ENCODE results near the gene OSBPL5. TPM values are rescaled to one million over a fixed set of nuclear protein-coding genes. Genes with fewer than 3 reads are reported as not detected.

OSBPL5 gene
- total RNA-seq, 1 donor from 2014 or later, result 31.4 TPM

DNA sequence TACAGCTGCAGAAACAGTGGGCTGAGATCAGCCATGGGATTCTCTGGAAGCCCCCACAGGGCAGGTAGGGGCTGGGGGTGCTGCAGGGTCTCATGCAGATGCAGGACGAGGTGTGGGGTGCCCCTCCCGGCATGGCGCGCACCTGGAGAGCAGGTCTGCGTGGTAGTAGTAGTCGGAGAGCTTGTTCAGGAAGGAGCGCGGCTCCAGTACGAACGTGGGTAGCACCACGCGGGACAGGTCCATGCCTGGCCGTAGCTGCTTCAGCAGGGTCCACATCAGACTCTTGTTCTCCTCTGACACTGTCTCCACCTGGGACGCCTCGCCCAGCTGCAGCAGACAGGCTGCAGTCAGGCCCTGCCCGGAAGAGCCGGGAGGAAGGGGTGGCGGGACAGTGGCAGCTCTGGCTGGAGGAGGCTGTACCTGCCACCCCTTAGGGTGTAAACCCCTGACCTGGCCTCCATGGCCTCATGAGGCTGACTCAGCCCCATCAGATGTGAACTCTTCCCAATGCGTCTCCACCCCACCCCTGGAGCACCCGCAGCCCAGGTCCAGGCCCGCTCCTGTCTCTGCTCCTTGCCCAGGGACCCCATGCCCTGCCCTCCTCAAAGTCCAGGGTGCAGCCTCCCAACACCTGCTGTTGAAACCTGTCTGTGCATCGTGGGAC, 60.9 kb downstream of the OSBPL5 start:
- Mint-ChIP-seq H3K9me3 (no peaks in the 10 kb centered on the region), H3K27me3 (ENCODE audit: low read depth) (no peaks in the 10 kb centered on the region)

DNA sequence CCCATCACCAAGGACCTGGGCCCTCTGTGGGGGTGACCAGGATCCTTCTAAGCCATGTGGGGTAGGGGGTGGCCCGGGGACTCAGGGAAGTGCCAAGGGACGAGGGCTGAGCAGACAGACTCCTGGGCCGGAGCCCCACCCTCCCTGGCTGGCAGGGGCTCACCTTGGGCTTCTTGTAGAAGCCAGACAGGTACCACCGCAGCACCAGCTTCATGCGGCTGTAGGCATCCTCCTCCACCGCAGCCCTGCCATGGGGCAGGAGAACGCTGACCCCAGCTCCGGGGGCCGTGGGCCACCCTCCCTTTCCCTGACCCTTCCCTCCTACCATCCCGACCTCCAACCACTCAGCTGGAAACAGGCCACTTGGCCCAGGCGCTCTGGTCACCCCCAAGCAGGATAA, 62.0 kb downstream of the OSBPL5 start:
- TF ChIP-seq, protein P1, sequence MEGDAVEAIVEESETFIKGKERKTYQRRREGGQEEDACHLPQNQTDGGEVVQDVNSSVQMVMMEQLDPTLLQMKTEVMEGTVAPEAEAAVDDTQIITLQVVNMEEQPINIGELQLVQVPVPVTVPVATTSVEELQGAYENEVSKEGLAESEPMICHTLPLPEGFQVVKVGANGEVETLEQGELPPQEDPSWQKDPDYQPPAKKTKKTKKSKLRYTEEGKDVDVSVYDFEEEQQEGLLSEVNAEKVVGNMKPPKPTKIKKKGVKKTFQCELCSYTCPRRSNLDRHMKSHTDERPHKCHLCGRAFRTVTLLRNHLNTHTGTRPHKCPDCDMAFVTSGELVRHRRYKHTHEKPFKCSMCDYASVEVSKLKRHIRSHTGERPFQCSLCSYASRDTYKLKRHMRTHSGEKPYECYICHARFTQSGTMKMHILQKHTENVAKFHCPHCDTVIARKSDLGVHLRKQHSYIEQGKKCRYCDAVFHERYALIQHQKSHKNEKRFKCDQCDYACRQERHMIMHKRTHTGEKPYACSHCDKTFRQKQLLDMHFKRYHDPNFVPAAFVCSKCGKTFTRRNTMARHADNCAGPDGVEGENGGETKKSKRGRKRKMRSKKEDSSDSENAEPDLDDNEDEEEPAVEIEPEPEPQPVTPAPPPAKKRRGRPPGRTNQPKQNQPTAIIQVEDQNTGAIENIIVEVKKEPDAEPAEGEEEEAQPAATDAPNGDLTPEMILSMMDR (conservative IDR thresholded peaks at IDR 0.05), result no peak
- no peaks in the 10 kb centered on the region for H3K9me3 Mint-ChIP-seq

More for the DNA sequence above, 60.9 kb downstream of the OSBPL5 start:
- Mint-ChIP-seq H3K4me3 (no peak overlapping the region), H3K4me1 (no peaks in the 10 kb centered on the region), H3K27ac (ENCODE audit: unreplicated experiment) (peak overlapping the region; percentile 35), H3K36me3 (ENCODE audit: low read depth) (no peaks in the 10 kb centered on the region)
- TF ChIP-seq, protein P1 (conservative IDR thresholded peaks at IDR 0.05), result no peak
- DNase-seq (ENCODE audit: low read depth, low spot score), result no peak

DNA sequence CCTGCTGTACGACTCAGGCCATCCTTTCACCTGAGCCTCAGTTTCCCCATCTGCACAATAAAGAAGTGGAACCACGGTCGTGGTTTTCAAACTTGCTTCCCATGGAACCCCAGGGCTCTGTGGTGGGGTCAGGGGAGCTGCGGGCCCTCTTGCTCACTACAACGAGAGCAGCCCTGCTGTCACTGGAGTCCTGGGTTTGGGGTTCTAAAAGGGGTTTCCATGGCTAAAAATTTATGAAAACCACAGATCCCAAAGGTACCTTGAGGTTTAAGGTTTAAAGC, 62.5 kb downstream of the OSBPL5 start:
- Mint-ChIP-seq H3K27me3 (ENCODE audit: low read depth) (no peaks in the 10 kb centered on the region), H3K4me1 (no peaks in the 10 kb centered on the region), H3K9me3 (no peaks in the 10 kb centered on the region), H3K36me3 (ENCODE audit: low read depth) (peaks cover under 1% of the 10 kb centered on the region), H3K27ac (ENCODE audit: unreplicated experiment) (no peak overlapping the region), H3K4me3 (no peak overlapping the region)
- TF ChIP-seq, protein P1 (conservative IDR thresholded peaks at IDR 0.05), result no peak
- no peak for DNase-seq (ENCODE audit: low read depth, low spot score)

More for the DNA sequence above, 62.0 kb downstream of the OSBPL5 start:
- no peak overlapping the region for H3K27ac Mint-ChIP-seq (ENCODE audit: unreplicated experiment)
- DNase-seq (ENCODE audit: low read depth, low spot score), result no peak
- no peak overlapping the region for H3K4me3 Mint-ChIP-seq
- no peaks in the 10 kb centered on the region for H3K4me1 Mint-ChIP-seq
- H3K36me3 Mint-ChIP-seq (ENCODE audit: low read depth), result no peaks in the 10 kb centered on the region
- no peaks in the 10 kb centered on the region for H3K27me3 Mint-ChIP-seq (ENCODE audit: low read depth)

DNA sequence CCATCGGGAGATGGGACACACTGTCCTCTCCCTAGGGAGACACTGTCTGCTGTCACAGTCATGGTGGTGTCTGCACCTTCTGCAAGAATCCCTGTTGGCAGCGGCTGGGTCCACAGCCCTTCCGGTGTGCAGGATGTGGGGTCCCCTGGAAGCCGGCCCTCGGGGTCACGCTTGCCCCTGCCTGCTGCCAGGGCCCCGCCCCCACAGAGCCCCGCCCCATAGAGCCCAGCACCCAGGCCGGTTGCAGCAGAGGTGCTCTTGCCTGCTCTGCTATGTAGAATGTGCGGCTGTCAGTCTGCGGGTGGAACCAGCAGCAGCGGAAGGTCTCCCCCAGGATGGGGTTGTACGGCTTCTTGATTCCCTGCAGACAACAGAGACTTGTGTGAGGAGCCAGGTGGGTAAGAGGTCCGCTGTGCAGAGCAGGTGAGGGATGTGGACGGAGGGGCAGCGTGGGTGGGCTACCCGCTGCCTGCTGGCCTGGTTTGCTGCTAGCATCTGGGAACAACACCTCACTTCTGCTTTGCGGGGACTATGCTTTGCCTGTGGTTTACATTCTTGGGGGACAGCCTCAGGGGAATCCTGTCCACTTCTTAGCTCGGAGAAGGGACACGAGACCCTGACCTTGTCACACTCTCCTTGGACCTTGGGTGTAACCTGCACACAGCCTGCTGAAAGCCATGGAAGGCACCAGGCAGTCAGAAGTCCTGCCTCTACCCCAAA, 63.0 kb downstream of the OSBPL5 start:
- no peak for DNase-seq (ENCODE audit: low read depth, low spot score)
- no peaks in the 10 kb centered on the region for H3K9me3 Mint-ChIP-seq
- no peak overlapping the region for H3K27ac Mint-ChIP-seq (ENCODE audit: unreplicated experiment)
- H3K36me3 Mint-ChIP-seq (ENCODE audit: low read depth), result peaks cover 4% of the 10 kb centered on the region
- TF ChIP-seq, protein P1 (conservative IDR thresholded peaks at IDR 0.05), result no peak
- H3K4me1 Mint-ChIP-seq, result no peaks in the 10 kb centered on the region
- H3K27me3 Mint-ChIP-seq (ENCODE audit: low read depth), result no peaks in the 10 kb centered on the region
- H3K4me3 Mint-ChIP-seq, result no peak overlapping the region

DNA sequence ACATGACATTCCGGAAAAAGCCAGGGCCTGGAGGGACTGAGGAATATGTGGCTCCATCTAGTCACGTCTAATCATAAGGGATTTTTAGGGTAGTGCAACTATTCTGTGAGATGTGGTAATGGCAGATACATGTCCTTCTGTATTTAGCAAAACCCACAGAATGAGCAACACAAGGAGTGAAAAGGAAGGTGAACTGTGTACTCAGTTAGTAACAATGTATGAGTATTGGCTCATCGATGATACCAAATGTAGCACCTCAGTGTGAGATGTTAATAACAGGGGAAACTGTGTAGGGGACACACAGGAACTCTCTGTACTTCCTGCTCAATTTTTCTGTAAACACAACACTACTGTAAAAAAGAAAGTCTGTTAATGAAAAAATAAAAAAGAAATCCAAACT, 65.9 kb downstream of the OSBPL5 start:
- Mint-ChIP-seq H3K27ac (ENCODE audit: unreplicated experiment) (no peak overlapping the region), H3K27me3 (ENCODE audit: low read depth) (no peaks in the 10 kb centered on the region), H3K9me3 (no peaks in the 10 kb centered on the region), H3K36me3 (ENCODE audit: low read depth) (peaks cover 11% of the 10 kb centered on the region), H3K4me1 (peaks cover 16% of the 10 kb centered on the region), H3K4me3 (no peak overlapping the region)
- no peak for DNase-seq (ENCODE audit: low read depth, low spot score)
- TF ChIP-seq, protein P1 (conservative IDR thresholded peaks at IDR 0.05), result no peak
